DND-41 (cell line): ENCODE data around the gene NANP.

Experiments used
- ATAC-seq: fragments of 200-7000 bp; cut with Tn5 transposase; 3 replicates; pipeline ENCODE4 v1.9.1; 2021; ENCODE audit warnings: low read depth; ENCODE audit not compliant: insufficient read depth
- DNase-seq: peaks from one replicate; pipeline ENCODE4 v3.0.0-alpha.2; 2020
- H2AFZ ChIP-seq: 2 replicates; pipeline ENCODE4 v1.6.0; 2012; ENCODE audit warnings: low read depth, low read length
- H3K27ac ChIP-seq: 2 replicates; pipeline ENCODE4 v1.5.1; 2012; ENCODE audit warnings: low read length, inconsistent platforms
- H3K27me3 ChIP-seq: fragments of 200-600 bp; sonication (generic); 2 replicates; pipeline ENCODE4 v1.6.0; 2012; ENCODE audit warnings: low read length, mild to moderate bottlenecking, inconsistent platforms; ENCODE audit not compliant: insufficient read depth, poor library complexity
- H3K36me3 ChIP-seq: 2 replicates; pipeline ENCODE4 v1.5.1; 2012; ENCODE audit warnings: low read length, inconsistent platforms; ENCODE audit not compliant: insufficient read depth
- H3K4me1 ChIP-seq: 2 replicates; pipeline ENCODE4 v1.5.1; 2012; ENCODE audit warnings: mild to moderate bottlenecking, low read length; ENCODE audit not compliant: insufficient read depth
- H3K4me2 ChIP-seq: 2 replicates; pipeline ENCODE4 v1.6.0; 2012; ENCODE audit warnings: mild to moderate bottlenecking, moderate library complexity, low read length, inconsistent platforms; ENCODE audit not compliant: insufficient read depth
- H3K4me3 ChIP-seq, 2 experiments: fragments of 200-600 bp in 1 of 2; shearing (Covaris generic) in 1 of 2; 2 replicates each; pipeline ENCODE4 v1.5.1; 2012 to 2016; ENCODE audit warnings: inconsistent platforms in 2 of 2, low read length in 2 of 2, mild to moderate bottlenecking in 2 of 2, low read depth in 1 of 2, moderate library complexity in 1 of 2
- H3K79me2 ChIP-seq: 2 replicates; pipeline ENCODE4 v1.6.0; 2012; ENCODE audit warnings: low read length, inconsistent platforms; ENCODE audit not compliant: insufficient read depth
- H3K9ac ChIP-seq: 2 replicates; pipeline ENCODE4 v1.6.0; 2012; ENCODE audit warnings: low read depth, mild to moderate bottlenecking, inconsistent platforms, low read length, moderate library complexity
- H3K9me3 ChIP-seq: 2 replicates; pipeline ENCODE4 v1.5.1; 2012; ENCODE audit warnings: low read length, moderate library complexity, mild to moderate bottlenecking, inconsistent platforms; ENCODE audit not compliant: insufficient read depth, severe bottlenecking
- H4K20me1 ChIP-seq: 2 replicates; pipeline ENCODE4 v1.6.0; 2012; ENCODE audit warnings: low read length; ENCODE audit not compliant: insufficient read depth
- EZH2 ChIP-seq: IDR thresholded peaks from 3 replicates; pipeline ENCODE4 v1.6.1; 2012; ENCODE audit warnings: borderline replicate concordance, low read depth, mild to moderate bottlenecking, moderate library complexity, low read length, inconsistent platforms; ENCODE audit not compliant: severe bottlenecking
- TF ChIP-seq, protein P1 (sequence below): IDR thresholded peaks from 2 replicates; pipeline ENCODE4 v1.5.1; 2012; ENCODE audit warnings: borderline replicate concordance, low read length, moderate library complexity, mild to moderate bottlenecking; ENCODE audit not compliant: poor library complexity, severe bottlenecking; ENCODE audit errors: extremely low read depth

The NANP gene

GRCh38 chr20:25623736-25624499 is at the start of gene NANP:
Gene NANP (minus strand): TSS chr20:25624014. CDS start chr20:25623948, 66 bp downstream.
- TF ChIP-seq, protein P1, sequence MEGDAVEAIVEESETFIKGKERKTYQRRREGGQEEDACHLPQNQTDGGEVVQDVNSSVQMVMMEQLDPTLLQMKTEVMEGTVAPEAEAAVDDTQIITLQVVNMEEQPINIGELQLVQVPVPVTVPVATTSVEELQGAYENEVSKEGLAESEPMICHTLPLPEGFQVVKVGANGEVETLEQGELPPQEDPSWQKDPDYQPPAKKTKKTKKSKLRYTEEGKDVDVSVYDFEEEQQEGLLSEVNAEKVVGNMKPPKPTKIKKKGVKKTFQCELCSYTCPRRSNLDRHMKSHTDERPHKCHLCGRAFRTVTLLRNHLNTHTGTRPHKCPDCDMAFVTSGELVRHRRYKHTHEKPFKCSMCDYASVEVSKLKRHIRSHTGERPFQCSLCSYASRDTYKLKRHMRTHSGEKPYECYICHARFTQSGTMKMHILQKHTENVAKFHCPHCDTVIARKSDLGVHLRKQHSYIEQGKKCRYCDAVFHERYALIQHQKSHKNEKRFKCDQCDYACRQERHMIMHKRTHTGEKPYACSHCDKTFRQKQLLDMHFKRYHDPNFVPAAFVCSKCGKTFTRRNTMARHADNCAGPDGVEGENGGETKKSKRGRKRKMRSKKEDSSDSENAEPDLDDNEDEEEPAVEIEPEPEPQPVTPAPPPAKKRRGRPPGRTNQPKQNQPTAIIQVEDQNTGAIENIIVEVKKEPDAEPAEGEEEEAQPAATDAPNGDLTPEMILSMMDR = no peak
- no peak for TF ChIP-seq EZH2
- Histone ChIP-seq H3K79me2 (peaks cover 63% of the 10 kb centered on the region), H3K9ac (peak within 1 kb of the TSS; percentile 86), H3K36me3 (peaks cover 18% of the 10 kb centered on the region), H3K27me3 (no peaks in the 10 kb centered on the region), H3K4me2 (peak within 1 kb of the TSS; percentile 81), H4K20me1 (peaks cover 24% of the 10 kb centered on the region), H2AFZ (peak within 1 kb of the TSS; percentile 82), H3K4me3 (peak within 1 kb of the TSS; percentile 73 to 89), H3K27ac (peak within 1 kb of the TSS; percentile 82), H3K9me3 (no peaks in the 10 kb centered on the region), H3K4me1 (peaks cover 55% of the 10 kb centered on the region)
- DNase-seq (peak; percentile 98), ATAC-seq (peak; percentile 88)

GRCh38 chr20:25672659-25673235 is 48.9 kb upstream of the NANP start:
- H2AFZ ChIP-seq = no peak overlapping the region
- no peak overlapping the region for H3K4me2 ChIP-seq
- no peak overlapping the region for H3K27ac ChIP-seq
- 0 out of 2 replicates have a peak, but pooled peaks cover 8% of the 10 kb centered on the region for H3K79me2 ChIP-seq
- DNase-seq (no peak), ATAC-seq (no peak)
- H3K9me3 ChIP-seq = no peaks in the 10 kb centered on the region
- H3K4me3 ChIP-seq = no peak overlapping the region
- H3K9ac ChIP-seq = no peak overlapping the region
- H3K4me1 ChIP-seq = no peaks in the 10 kb centered on the region
- no peaks in the 10 kb centered on the region for H4K20me1 ChIP-seq
- TF ChIP-seq EZH2 = no peak
- TF ChIP-seq, protein P1 = no peak
- no peaks in the 10 kb centered on the region for H3K27me3 ChIP-seq
- peaks cover 56% of the 10 kb centered on the region for H3K36me3 ChIP-seq

- Histone ChIP-seq H4K20me1 (no peaks in the 10 kb centered on the region), H3K9me3 (no peaks in the 10 kb centered on the region), H3K9ac (no peak overlapping the region), H3K79me2 (0 out of 2 replicates have a peak, but pooled peaks cover 4% of the 10 kb centered on the region), H2AFZ (no peak overlapping the region), H3K4me2 (no peak overlapping the region), H3K27me3 (no peaks in the 10 kb centered on the region), H3K4me3 (no peak overlapping the region), H3K4me1 (no peaks in the 10 kb centered on the region), H3K36me3 (peaks cover 28% of the 10 kb centered on the region), H3K27ac (no peak overlapping the region)
- DNase-seq (peak; percentile 25), ATAC-seq (peak; percentile 63; the same call in 2 of the 3 replicates)
- no peak for TF ChIP-seq EZH2
- TF ChIP-seq, protein P1 = peak; percentile 43
Observed at GRCh38 chr20:25669826-25670422, 46.1 kb upstream of the NANP start.
